Effector memory CD8-positive, alpha-beta T cell (primary cell): ENCODE results near the gene RNF181.
"Not testable (repeated sequence)": the region's sequence is repeated elsewhere in the genome, so short reads cannot be mapped to it uniquely, and the experiment has no call there.

ENCODE experiments used
- ATAC-seq: fragments of 150-1000 bp; cut with Tn5 transposase; replicated peaks from 2 replicates; pipeline ENCODE4 v1.10.0; 2021; ENCODE audit warnings: mild to moderate bottlenecking, moderate library complexity
- DNase-seq, 3 experiments: peaks; one replicate each; pipeline ENCODE4 v3.0.0; 2021
- H3K27ac Mint-ChIP-seq, 2 donors: one replicate each; pipeline ENCODE4 v1.8.0; 2022; ENCODE audit warnings: mild to moderate bottlenecking in 2 of 2, mixed read lengths in 2 of 2, moderate library complexity in 2 of 2
- H3K27me3 Mint-ChIP-seq, 2 donors: one replicate each; pipeline ENCODE4 v1.8.0; 2022; ENCODE audit warnings: mixed read lengths in 2 of 2
- H3K36me3 Mint-ChIP-seq: one replicate; pipeline ENCODE4 v1.8.0; 2022; ENCODE audit warnings: mild to moderate bottlenecking, moderate library complexity, mixed read lengths; ENCODE audit not compliant: insufficient read depth
- H3K4me1 Mint-ChIP-seq, 2 donors: one replicate each; pipeline ENCODE4 v1.8.0; 2022; ENCODE audit warnings: low read depth in 2 of 2, mixed read lengths in 2 of 2
- H3K4me3 Mint-ChIP-seq, 2 donors: one replicate each; pipeline ENCODE4 v1.8.0; 2022; ENCODE audit warnings: mild to moderate bottlenecking in 2 of 2, mixed read lengths in 2 of 2, moderate library complexity in 2 of 2
- H3K9me3 Mint-ChIP-seq, 2 donors: one replicate each; pipeline ENCODE4 v1.8.0; 2022; ENCODE audit warnings: mixed read lengths in 2 of 2

RNF181 gene

DNA sequence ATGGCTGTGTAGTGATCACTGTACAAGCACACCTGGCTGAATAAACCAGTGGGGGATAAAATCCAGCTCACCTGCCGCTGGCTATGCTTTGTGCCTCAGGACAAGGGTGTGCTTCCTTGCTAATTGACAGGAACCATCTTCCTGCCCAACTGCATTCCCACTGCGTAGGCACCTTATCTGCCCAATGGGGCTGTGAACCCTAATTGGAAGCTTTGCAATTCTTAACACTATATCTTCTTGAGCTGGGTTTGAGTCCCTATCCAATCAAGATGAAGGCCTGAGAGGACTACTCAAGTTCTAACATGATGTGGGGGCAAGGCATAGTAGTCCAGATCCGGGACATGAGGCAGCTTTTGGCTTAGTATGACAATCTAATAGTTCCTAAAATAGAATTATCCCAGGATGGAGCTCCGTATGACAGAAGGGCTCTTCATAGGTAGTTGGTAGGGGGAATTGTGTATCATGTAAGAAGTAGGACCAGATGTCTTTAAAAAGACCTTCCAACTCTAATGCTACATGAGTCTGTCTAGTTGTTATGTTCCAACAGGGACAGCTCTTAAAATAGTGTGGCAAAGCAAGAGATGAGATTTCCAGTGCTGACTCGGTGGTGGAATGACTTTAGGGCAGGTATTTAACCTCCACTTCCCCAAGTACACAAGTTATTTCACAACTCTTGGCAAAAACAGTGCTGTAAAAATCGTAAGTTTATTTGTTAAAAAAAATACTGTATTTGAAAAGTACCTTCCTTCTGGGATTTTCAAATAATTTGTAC, 9.2 kb downstream of the RNF181 start:
- ATAC-seq (no peak), DNase-seq (no peak)
- Mint-ChIP-seq H3K9me3 (no peaks in the 10 kb centered on the region), H3K27me3 (no peaks in the 10 kb centered on the region), H3K27ac (no peak overlapping the region), H3K4me1 (peaks cover 26 to 42% of the 10 kb centered on the region in 2 donors), H3K4me3 (no peak overlapping the region), H3K36me3 (peaks cover 27% of the 10 kb centered on the region)

DNA sequence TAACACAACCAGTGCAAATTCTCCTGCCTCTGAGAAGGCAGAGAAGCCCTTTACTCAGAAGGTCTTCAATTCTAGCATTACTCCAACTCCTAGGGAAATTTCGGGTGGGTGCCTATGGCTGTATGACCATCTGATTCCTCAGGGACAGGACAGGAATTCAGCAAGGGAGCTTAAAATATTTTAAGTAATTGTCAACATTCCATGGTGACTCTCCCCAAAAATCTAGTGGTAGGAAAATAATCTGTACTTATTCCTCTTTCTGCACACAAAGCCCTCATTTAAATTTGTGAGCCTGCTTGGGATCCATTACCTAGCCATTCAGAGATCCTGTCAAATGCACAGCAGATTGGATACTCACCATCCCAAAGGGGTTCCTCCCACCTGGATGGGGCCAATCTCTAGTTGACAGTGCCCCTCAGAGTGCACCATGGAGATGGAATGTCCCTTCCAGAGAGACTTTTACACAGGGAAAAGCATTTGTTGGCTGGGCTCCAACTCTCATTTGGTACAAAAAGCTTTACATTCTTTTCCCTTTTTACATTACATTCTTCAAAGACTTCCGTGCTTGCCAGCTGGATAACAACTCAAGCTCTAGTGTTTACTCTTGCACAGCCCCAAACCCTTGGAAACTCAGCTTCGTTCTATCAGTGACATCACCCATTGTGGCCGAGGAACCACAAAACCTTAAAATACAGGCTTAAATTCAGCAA, 10.0 kb downstream of the RNF181 start:
- ATAC-seq (no peak), DNase-seq (no peak)
- H3K4me1 Mint-ChIP-seq, result peaks cover 32 to 47% of the 10 kb centered on the region in 2 donors
- no peaks in the 10 kb centered on the region for H3K27me3 Mint-ChIP-seq
- H3K9me3 Mint-ChIP-seq, result no peaks in the 10 kb centered on the region
- no peak overlapping the region for H3K4me3 Mint-ChIP-seq
- H3K36me3 Mint-ChIP-seq, result peaks cover 28% of the 10 kb centered on the region
- H3K27ac Mint-ChIP-seq, result peak overlapping the region in 1 of 2 donors; percentile 29

DNA sequence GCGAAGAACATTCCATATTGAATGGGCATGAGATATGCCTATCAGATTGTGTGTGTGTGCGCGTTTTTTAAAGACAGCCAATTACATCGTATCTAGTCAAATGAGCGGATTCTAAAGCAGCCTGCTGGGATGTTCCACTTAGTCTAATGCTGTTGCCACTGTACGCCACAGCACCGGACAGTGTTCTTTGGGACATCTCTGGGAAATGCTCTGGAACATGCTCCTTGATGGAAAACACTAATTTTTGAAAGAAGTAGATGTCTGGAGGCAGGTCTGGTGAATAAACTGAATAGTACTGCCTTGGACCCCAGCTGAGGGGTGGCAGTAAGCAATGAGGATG, 10.5 kb downstream of the RNF181 start:
- Mint-ChIP-seq H3K36me3 (peaks cover 31% of the 10 kb centered on the region), H3K9me3 (no peaks in the 10 kb centered on the region), H3K27me3 (no peaks in the 10 kb centered on the region), H3K27ac (no peak overlapping the region), H3K4me3 (no peak overlapping the region), H3K4me1 (peaks cover 31 to 45% of the 10 kb centered on the region in 2 donors)
- no peak for DNase-seq
- ATAC-seq, result no peak

DNA sequence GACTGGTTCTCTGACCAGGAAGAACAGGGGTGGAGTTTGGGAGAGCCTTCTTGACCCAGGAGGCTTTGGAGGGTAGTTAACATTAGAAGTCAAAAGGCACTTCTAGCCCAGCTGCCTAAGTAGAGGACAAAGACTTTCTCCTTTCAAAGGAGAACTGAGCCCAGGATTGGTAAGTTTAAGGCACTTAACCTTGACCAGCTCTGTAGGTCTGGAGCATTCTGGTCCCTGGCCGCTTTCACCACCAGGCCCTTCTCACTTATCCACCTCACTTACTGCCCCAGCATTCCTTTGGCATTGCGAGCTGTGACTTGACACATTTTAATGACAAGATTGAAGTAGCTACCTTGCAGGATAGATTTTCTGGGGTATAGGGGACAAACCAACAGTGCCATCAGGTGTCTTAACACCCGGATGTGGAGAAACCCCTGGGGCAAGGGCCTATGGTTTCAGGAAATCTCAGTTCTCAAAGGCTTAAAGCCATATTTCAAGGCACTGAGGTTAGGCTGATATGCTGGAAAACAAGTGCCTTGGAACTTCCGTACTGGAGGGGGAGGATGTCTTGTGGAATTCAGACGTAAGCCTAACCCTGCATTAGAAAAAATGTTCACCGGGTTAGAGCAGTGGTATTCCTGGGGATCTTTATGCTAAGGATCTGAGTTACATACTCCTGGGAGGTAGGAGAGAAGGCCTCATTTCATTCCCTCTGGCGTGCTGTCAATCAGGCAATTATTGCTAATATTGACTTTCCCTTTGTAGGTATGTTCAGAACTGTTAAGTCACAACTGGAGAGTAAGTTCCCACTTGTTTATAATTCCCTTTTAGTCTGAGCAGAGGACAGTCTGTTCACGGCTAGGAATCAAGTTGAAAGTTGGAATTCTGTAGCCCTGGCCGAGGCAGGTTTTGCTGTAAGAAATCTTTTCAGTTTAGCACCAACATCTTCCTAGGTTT, 12.0 kb downstream of the RNF181 start:
- DNase-seq, result no peak
- ATAC-seq, result no peak
- Mint-ChIP-seq H3K9me3 (no peaks in the 10 kb centered on the region), H3K4me3 (no peak overlapping the region), H3K27ac (peak overlapping the region; percentile 20 to 79), H3K27me3 (no peaks in the 10 kb centered on the region), H3K36me3 (peaks cover 34% of the 10 kb centered on the region), H3K4me1 (peaks cover 26 to 38% of the 10 kb centered on the region in 2 donors)

DNA sequence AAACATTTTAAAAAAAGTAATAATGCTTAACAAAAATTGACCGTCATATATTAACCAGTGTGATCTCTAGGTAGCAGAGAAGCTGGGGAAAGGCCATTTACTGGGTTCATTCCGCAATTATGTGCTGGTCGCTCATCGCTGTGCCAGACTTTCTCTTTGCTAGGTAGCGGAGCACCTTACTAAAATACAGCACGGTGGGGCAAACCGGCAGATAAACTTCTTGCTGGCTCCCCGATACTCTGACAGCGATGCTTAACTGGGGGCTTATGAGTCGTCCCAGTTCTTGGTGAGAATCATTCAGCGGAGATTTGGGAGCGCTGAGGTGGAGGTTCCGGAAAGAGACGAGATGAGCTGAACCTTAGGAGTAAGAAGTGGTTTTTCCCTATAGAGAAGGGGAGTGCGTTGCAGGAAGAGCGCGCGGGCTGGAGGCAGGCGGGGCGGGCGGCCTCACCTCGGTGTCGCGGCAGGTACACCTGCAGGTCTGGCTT, 15.7 kb downstream of the RNF181 start:
- peak overlapping the region; percentile 79 to 91 for H3K27ac Mint-ChIP-seq
- DNase-seq, result no peak
- no peaks in the 10 kb centered on the region for H3K27me3 Mint-ChIP-seq
- peak overlapping the region; percentile 90 to 97 for H3K4me3 Mint-ChIP-seq
- peaks cover 41% of the 10 kb centered on the region for H3K36me3 Mint-ChIP-seq
- ATAC-seq, result no peak
- H3K4me1 Mint-ChIP-seq, result peaks cover 20 to 25% of the 10 kb centered on the region in 2 donors
- no peaks in the 10 kb centered on the region for H3K9me3 Mint-ChIP-seq

DNA sequence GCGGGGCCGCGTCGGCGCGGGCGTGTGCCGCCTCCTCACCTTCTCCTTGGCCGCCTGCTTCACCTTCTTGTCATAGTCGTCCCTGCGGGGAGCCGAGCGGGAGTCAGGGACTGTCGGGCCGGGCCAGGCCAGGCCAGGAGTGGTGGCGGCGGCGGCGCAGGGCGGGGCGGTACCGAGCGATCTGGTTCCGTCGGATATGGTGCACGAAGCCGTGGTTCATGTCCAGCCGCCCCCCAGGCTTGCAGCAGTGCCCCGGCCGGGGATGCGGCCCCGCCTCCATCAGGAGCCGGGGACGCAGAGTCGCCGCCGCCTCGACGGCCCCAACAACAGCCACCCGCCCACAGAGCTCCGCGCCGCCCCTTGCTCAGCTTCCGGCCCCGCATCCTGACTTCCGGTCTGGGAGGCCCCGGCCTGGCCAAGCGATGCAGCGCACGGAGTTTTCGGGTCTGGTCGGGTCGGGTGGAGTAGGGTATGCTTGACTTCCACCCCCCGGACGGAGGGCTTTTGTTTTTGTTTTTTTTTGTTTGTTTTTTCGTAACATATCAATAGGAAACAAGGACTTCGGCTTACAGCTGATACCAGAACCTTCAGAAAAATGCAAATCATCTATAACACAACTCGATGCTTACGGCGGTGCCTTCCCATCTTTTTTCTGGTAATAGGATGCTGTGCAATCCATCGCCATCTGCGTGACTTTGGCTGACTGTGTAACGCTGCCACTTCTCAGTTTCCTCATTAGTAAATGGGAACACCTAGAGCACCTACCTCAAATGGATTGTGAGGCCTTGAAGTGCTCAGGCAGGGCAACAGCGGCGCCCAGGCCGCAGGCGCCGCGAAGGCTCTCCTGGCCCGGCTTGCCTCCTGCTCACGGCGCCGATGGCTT, 16.4 kb downstream of the RNF181 start, which contains the start of gene C2orf68:
TSS of gene C2orf68 (minus strand) at position 362 of the 883 bp plus-strand sequence. CDS start at position 280, 82 bp downstream.
- Mint-ChIP-seq H3K4me3 (peak within 1 kb of the TSS; percentile 90 to 97), H3K27me3 (no peaks in the 10 kb centered on the region), H3K4me1 (peaks cover 20 to 22% of the 10 kb centered on the region in 2 donors), H3K27ac (peak within 1 kb of the TSS; percentile 79 to 91), H3K36me3 (peaks cover 48% of the 10 kb centered on the region), H3K9me3 (no peaks in the 10 kb centered on the region)
- DNase-seq, result peak; percentile 73 to 78 (median 77)
- peak; percentile 72 for ATAC-seq

DNA sequence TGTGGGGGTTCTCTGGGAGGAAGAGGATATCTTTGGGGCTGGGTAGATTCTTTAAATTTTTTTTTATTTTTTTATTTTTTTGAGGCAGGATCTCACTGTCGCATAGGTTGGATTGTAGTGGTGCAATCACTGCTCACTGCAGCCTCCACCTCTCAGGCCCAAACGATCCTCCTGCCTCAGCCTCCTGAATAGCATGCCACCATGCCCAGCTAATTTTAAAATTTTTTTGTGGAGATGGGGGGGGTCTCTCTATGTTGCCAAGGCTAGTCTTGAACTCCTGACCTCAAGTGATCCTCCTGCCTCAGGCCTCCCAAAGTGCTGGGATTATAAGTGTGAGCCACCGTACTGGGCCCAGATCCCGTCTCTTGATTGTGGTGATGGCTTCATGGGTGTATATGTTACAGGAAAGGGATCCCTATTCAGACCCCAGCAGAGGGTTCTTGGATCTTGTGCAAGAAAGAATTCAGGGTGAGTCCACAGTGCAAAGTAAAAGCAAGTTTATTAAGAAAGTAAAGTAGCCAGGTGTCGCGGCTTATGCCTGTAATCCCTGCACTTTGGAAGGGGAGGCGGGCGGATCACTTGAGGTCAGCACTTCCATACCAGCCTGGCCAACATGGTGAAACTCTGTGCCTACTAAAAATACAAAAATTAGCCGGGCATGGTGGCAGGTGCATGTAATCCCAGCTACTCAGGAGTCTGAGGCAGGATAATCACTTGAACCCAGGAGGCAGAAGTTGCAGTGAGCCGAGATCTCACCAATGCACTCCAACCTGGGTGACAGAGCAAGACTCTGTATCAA, 18.4 kb downstream of the RNF181 start:
- Mint-ChIP-seq H3K9me3 (no peaks in the 10 kb centered on the region), H3K4me1 (peaks cover 19% of the 10 kb centered on the region in 2 donors), H3K27me3 (no peaks in the 10 kb centered on the region), H3K36me3 (peaks cover 47% of the 10 kb centered on the region), H3K4me3 (no peak overlapping the region), H3K27ac (no peak overlapping the region)
- no peak for DNase-seq
- no peak for ATAC-seq

DNA sequence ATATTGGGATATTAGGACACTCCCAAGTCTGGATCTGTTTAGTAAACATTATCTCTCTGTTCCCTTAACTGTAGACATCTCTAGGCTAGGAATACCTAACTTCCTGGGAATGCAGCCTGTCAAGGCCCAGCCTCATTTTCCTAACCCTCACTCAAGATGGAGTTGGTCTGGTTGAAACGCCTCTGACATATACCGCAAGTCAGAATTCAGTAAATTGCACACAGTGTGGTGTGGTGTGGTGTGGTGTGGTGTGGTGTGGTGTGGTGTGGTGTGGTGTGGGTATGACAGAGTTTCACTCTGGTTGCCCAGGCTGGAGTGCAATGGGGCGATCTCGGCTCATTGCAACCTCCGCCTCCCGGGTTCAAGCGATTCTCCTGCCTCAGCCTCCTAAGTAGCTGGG, 19.2 kb downstream of the RNF181 start:
- ATAC-seq, H3K27ac Mint-ChIP-seq, H3K9me3 Mint-ChIP-seq, H3K4me3 Mint-ChIP-seq, DNase-seq, H3K27me3 Mint-ChIP-seq: not testable (repeated sequence)
- H3K4me1 Mint-ChIP-seq, result peaks cover 16 to 18% of the 10 kb centered on the region in 2 donors
- peaks cover 47% of the 10 kb centered on the region for H3K36me3 Mint-ChIP-seq

DNA sequence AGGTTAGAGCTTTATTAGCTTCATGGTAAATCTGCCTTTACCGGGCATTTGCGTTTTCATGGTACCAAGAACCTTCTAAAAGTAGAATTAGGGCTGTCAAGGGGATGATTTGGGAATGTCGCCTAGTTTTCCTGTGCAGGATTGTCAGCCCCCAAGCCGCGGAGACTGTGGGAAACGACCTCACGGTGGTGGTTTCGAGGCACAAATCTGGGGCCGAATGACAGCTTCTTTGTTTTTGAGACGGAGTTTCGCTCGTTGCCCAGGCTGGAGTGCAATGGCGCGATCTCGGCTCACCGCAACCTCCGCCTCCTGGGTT, 19.8 kb downstream of the RNF181 start:
- no peak for DNase-seq
- H3K36me3 Mint-ChIP-seq, result peaks cover 51% of the 10 kb centered on the region
- H3K27ac Mint-ChIP-seq, result peak overlapping the region in 1 of 2 donors; percentile 92
- H3K9me3 Mint-ChIP-seq, result no peaks in the 10 kb centered on the region
- H3K4me3 Mint-ChIP-seq, result no peak overlapping the region
- H3K4me1 Mint-ChIP-seq, result peaks cover 13 to 14% of the 10 kb centered on the region in 2 donors
- ATAC-seq, result no peak
- no peaks in the 10 kb centered on the region for H3K27me3 Mint-ChIP-seq

DNA sequence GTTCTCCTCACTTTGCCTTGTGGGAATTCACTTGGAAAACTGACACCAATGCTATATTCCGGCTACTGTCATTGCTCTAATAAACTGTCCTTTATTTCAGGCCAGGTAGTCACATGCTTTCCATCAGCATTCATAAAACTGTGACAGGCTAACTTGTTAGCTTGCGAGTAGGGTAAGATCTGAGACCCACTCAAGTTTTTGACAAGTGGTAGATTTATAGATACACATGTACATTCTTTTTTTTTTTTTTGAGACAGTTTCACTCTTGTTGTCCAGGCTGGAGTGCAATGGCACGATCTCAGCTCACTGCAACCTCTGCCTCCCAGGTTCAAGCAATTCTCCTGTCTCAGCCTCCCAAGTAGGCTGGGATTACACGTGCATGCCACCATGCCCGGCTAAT, 22.2 kb downstream of the RNF181 start:
- H3K27me3 Mint-ChIP-seq, H3K27ac Mint-ChIP-seq: not testable (repeated sequence)
- peaks cover 8 to 11% of the 10 kb centered on the region in 2 donors for H3K4me1 Mint-ChIP-seq

DNA sequence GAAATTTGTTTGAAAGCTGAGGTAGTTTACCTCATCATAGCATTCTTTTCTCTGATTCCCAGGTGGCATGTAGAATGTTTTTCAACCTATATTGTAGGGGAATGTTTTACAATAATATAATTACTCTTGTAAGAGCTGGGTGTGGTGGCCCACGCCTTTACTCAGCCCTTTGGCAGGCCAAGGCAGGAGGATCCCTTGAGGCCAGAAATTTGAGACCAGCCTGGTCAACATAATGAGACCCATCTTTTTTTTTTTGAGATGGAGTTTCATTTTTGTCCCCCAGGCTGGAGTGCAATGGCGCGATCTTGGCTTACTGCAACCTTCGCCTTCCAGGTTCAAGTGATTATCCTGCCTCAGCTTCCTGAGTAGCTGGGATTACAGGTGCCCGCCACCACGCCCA, 24.1 kb downstream of the RNF181 start:
- ATAC-seq (no peak), DNase-seq (no peak)
- H3K27me3 Mint-ChIP-seq, result no peaks in the 10 kb centered on the region
- H3K27ac Mint-ChIP-seq, result no peak overlapping the region
- no peaks in the 10 kb centered on the region for H3K9me3 Mint-ChIP-seq
- H3K36me3 Mint-ChIP-seq, result peaks cover 71% of the 10 kb centered on the region
- no peak overlapping the region for H3K4me3 Mint-ChIP-seq
- peaks cover 8 to 11% of the 10 kb centered on the region in 2 donors for H3K4me1 Mint-ChIP-seq

More for the DNA sequence above, 22.2 kb downstream of the RNF181 start:
- ATAC-seq, DNase-seq, H3K9me3 Mint-ChIP-seq: not testable (repeated sequence)
- peaks cover 57% of the 10 kb centered on the region for H3K36me3 Mint-ChIP-seq
- peak overlapping the region; percentile 96 for H3K4me3 Mint-ChIP-seq

DNA sequence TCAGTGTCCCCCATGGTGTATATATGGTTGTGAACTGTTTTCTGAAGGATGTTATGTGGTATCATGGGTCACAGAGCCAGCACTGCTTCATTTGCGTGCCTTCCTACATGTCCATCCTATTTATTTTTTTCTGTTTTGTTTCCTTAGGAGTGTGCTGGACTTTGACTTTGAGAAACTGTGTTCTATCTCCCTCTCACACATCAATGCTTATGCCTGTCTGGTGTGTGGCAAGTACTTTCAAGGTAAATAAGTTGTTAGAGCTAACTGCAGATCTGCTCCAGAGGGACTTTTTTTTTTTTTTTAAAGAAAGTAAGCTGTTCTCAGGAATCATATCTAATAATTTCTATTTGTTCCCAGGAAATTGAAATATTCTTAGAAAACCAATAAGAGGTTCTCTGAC, 25.8 kb downstream of the RNF181 start:
- DNase-seq (no peak), ATAC-seq (no peak)
- Mint-ChIP-seq H3K36me3 (peaks cover 81% of the 10 kb centered on the region), H3K9me3 (no peaks in the 10 kb centered on the region), H3K4me1 (peaks cover 8 to 11% of the 10 kb centered on the region in 2 donors), H3K27ac (peak overlapping the region in 1 of 2 donors; percentile 52), H3K27me3 (no peaks in the 10 kb centered on the region), H3K4me3 (no peak overlapping the region)
